Medulla oblongata (tissue), 1 donor: ENCODE data around the gene HTRA2.

Source experiments
- DNase-seq: peaks from one replicate; pipeline ENCODE4 v3.0.0-alpha.2; 2015; ENCODE audit errors: extremely low spot score

HTRA2 gene

GRCh38 chr2:74500578-74500946 lies 29.2 kb upstream of the HTRA2 start:
- no peak for DNase-seq

- DNase-seq: no peak
Observed at GRCh38 chr2:74501335-74502071, 28.2 kb upstream of the HTRA2 start.

GRCh38 chr2:74502147-74502719 lies 27.5 kb upstream of the HTRA2 start:
- DNase-seq: no peak

GRCh38 chr2:74502720-74503505 lies 26.8 kb upstream of the HTRA2 start:
- no peak for DNase-seq

GRCh38 chr2:74503506-74504475 lies 25.9 kb upstream of the HTRA2 start:
- DNase-seq: no peak

- no peak for DNase-seq
Observed at GRCh38 chr2:74504591-74504990, 25.1 kb upstream of the HTRA2 start.

GRCh38 chr2:74505448-74506246 lies 24.1 kb upstream of the HTRA2 start:
- no peak for DNase-seq

GRCh38 chr2:74507145-74507925 lies 22.4 kb upstream of the HTRA2 start, which contains the start of gene PCGF1:
Gene PCGF1, minus strand, starts transcription at chr2:74507695. Its CDS starts 27 bp downstream, at chr2:74507668.
- peak; percentile 99 for DNase-seq

- no peak for DNase-seq
Observed at GRCh38 chr2:74507926-74508520, 21.7 kb upstream of the HTRA2 start.

GRCh38 chr2:74510272-74510671 lies 19.5 kb upstream of the HTRA2 start:
- no peak for DNase-seq

- no peak for DNase-seq
Observed at GRCh38 chr2:74511104-74511989, 18.4 kb upstream of the HTRA2 start.

GRCh38 chr2:74512744-74513604 lies 16.8 kb upstream of the HTRA2 start:
- DNase-seq: no peak

- DNase-seq: no peak
Observed at GRCh38 chr2:74513605-74514367, 15.9 kb upstream of the HTRA2 start.

GRCh38 chr2:74514368-74515270 lies 15.1 kb upstream of the HTRA2 start, which contains the start of gene TLX2:
Gene TLX2, plus strand, starts transcription at chr2:74514450. Its CDS starts 357 bp downstream, at chr2:74514807.
- DNase-seq: no peak

GRCh38 chr2:74515271-74515980 lies 14.3 kb upstream of the HTRA2 start:
- no peak for DNase-seq
